ENCODE results near the gene MUCL3. TPM values are rescaled to one million over a fixed set of nuclear protein-coding genes. Genes with fewer than 3 reads are reported as not detected.
"Not testable (repeated sequence)": the region's sequence is repeated elsewhere in the genome, so short reads cannot be mapped to it uniquely, and the experiment has no call there.

MUCL3 gene
- total RNA-seq, 4 donors from 2014 or later = 0.04 TPM; not detected in 3

DNA sequence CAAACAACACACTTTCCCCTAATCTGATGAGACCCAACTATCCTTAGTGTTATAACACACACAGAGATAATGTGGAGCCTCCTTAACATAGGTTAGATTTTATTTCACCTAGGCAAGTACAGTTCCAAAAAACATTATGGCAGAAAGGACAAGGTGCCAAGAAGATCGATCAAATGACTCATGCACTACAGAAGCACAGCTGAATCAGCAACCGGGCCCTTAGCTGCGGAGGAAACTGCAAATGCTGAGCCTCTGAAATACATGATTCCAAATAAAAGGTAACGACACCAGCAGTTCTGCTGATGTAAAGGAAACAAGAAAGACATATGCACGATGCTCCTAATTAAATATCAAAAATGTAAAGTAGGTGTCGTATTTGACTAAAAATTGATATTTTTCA is 22.9 kb downstream of the MUCL3 start:
- no peak overlapping the region for H3K27ac ChIP-seq
- no peaks in the 10 kb centered on the region for H3K4me1 ChIP-seq
- 69 to 76% methylated on average over 5 to 6 of the region's 6 CpGs for WGBS, 2 donors (ENCODE audit: low coverage in 1 of 2)
- peaks cover 26% of the 10 kb centered on the region for H3K27me3 ChIP-seq
- no peaks in the 10 kb centered on the region for H3K36me3 ChIP-seq
- TF ChIP-seq POLR2A (IDR thresholded peaks at IDR 0.05) (no peak), POLR2AphosphoS5 (IDR thresholded peaks at IDR 0.05) (peak; percentile 20), CTCF (IDR thresholded peaks at IDR 0.05) (no peak)
- H3K9me3 ChIP-seq = no peaks in the 10 kb centered on the region
- H3K4me3 ChIP-seq = no peak overlapping the region
- ATAC-seq = no peak

GRCh38 chr6:30964075-30964474 is 23.3 kb downstream of the MUCL3 start:
- no peak for ATAC-seq
- H3K27ac ChIP-seq = no peak overlapping the region
- H3K27me3 ChIP-seq = peaks cover 26% of the 10 kb centered on the region
- H3K4me3 ChIP-seq = no peak overlapping the region
- WGBS, 2 donors (ENCODE audit: low coverage in 1 of 2) = 67 to 96% methylated on average over 1 to 4 of the region's 4 CpGs
- no peaks in the 10 kb centered on the region for H3K9me3 ChIP-seq
- TF ChIP-seq POLR2AphosphoS5 (IDR thresholded peaks at IDR 0.05) = no peak
- TF ChIP-seq CTCF (IDR thresholded peaks at IDR 0.05) = no peak
- TF ChIP-seq EP300 (IDR thresholded peaks at IDR 0.05) = no peak
- no peaks in the 10 kb centered on the region for H3K36me3 ChIP-seq
- H3K4me1 ChIP-seq = no peaks in the 10 kb centered on the region

- no peak for ATAC-seq
- no peaks in the 10 kb centered on the region for H3K4me1 ChIP-seq
- peaks cover 26% of the 10 kb centered on the region for H3K27me3 ChIP-seq
- no peak overlapping the region for H3K4me3 ChIP-seq
- no peak overlapping the region for H3K27ac ChIP-seq
- H3K36me3 ChIP-seq = no peaks in the 10 kb centered on the region
- no peak for TF ChIP-seq POLR2AphosphoS5 (IDR thresholded peaks at IDR 0.05)
- TF ChIP-seq CTCF (IDR thresholded peaks at IDR 0.05) = no peak
- no peak for TF ChIP-seq EP300 (IDR thresholded peaks at IDR 0.05)
- no peak for TF ChIP-seq POLR2A (IDR thresholded peaks at IDR 0.05)
- 78 to 89% methylated on average over 3 of the region's 5 CpGs for WGBS, 2 donors (ENCODE audit: low coverage in 1 of 2)
- no peaks in the 10 kb centered on the region for H3K9me3 ChIP-seq
These were observed 24.4 kb downstream of the MUCL3 start for GRCh38 chr6:30965140-30965601.

DNA sequence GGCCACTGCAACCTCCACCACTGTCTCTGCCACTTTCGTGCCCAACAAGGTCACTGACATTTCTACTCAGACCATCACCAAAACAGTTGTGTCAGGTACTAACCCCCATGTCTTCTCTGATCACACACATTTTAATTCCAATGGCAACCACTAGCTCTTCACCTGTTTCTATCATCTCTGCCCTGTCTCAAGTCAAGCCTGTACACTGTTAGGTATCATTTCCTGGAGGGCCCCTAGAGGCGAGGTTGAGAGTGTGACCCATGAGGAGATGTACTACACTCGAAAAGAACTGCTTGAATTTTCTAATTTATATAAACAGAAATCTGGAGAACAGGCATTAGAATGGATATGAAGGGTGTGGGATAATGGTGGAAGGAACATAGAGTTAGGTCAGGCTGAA is 25.4 kb downstream of the MUCL3 start:
- ATAC-seq = no peak

DNA sequence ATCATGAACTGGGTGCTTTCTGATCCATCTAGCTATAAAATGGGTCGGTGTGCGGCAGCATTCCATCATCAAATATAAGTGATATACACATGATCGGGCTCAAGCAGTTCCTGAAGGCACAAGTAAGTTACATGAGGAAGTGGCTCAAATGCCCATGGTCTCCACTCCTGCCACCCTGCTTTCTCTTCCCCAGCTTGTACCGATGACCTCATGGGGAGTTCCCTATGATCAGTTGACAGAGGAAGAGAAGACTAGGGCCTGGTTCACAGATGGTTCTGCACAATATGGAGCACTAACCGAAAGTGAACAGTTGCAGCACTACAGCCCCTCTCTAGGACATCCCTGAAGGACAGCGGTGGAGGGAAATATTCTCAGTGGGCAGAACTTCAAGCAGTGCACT is 28.4 kb downstream of the MUCL3 start:
- peaks cover 38% of the 10 kb centered on the region for H3K27me3 ChIP-seq
- ATAC-seq, H3K4me1 ChIP-seq, H3K9me3 ChIP-seq, H3K4me3 ChIP-seq, H3K27ac ChIP-seq, H3K36me3 ChIP-seq: not testable (repeated sequence)
- WGBS, 2 donors (ENCODE audit: low coverage in 1 of 2) = 79 to 97% methylated on average over 5 of the region's 6 CpGs

More for the DNA sequence above, 25.4 kb downstream of the MUCL3 start:
- 67 to 84% methylated on average over 1 to 3 of the region's 3 CpGs for WGBS, 2 donors (ENCODE audit: low coverage in 1 of 2)
- Histone ChIP-seq H3K27ac (no peak overlapping the region), H3K4me3 (no peak overlapping the region), H3K9me3 (no peaks in the 10 kb centered on the region), H3K36me3 (no peaks in the 10 kb centered on the region), H3K27me3 (peaks cover 26% of the 10 kb centered on the region), H3K4me1 (no peaks in the 10 kb centered on the region)
- TF ChIP-seq POLR2AphosphoS5 (IDR thresholded peaks at IDR 0.05) = no peak
- no peak for TF ChIP-seq EP300 (IDR thresholded peaks at IDR 0.05)
- TF ChIP-seq CTCF (IDR thresholded peaks at IDR 0.05) = no peak
- TF ChIP-seq POLR2A (IDR thresholded peaks at IDR 0.05) = no peak

All from gastroesophageal sphincter (tissue), 4 donors.